Measurements from ENCODE around the gene MYRIP.

DNA sequence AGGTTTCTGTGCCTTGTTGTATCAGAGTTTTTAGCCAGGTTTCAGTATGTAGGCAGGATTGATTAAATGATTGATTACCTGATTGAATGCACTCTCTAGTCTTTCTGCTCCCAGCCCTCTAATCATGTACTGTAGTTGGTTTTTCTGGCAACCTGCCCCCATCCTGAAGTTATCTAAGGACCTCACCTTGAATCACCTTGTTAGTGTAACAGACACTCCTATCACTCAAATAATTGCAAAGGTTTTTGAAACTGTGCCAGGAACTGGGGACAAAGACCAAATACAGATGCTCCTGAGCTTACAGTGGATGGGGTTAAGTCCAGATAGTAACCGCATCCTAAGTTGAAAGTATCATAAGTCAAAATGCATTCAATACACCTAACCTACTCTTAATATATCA is 358.5 kb downstream of the MYRIP start:
- no peak for TF ChIP-seq POLR2A (IDR thresholded peaks at IDR 0.05; ENCODE audit: low read depth, low read length)
- no peak for TF ChIP-seq POLR2AphosphoS5 (IDR thresholded peaks at IDR 0.05; ENCODE audit: low read depth, low read length)
- no peak for TF ChIP-seq TAF1 (IDR thresholded peaks at IDR 0.05; ENCODE audit: low read depth, low read length)
- no peak for TF ChIP-seq SPI1 (IDR thresholded peaks at IDR 0.05; ENCODE audit: low read depth, low read length)
- TF ChIP-seq POU2F2 (IDR thresholded peaks at IDR 0.05; ENCODE audit: low read depth, low read length), result no peak
- TF ChIP-seq PAX5 (IDR thresholded peaks at IDR 0.05; ENCODE audit: insufficient read depth, low read length, severe bottlenecking), result no peak

Data from GM12891 (cell line).